GM21528 (cell line): ENCODE data around the gene TAF3.

Experiments used
- ATAC-seq: cut with Tn5 transposase; IDR thresholded peaks from one replicate; pipeline ENCODE4 v1.9.1; 2021; ENCODE audit warnings: mild to moderate bottlenecking, moderate library complexity; ENCODE audit not compliant: unreplicated experiment, low FRiP score

The TAF3 gene

DNA sequence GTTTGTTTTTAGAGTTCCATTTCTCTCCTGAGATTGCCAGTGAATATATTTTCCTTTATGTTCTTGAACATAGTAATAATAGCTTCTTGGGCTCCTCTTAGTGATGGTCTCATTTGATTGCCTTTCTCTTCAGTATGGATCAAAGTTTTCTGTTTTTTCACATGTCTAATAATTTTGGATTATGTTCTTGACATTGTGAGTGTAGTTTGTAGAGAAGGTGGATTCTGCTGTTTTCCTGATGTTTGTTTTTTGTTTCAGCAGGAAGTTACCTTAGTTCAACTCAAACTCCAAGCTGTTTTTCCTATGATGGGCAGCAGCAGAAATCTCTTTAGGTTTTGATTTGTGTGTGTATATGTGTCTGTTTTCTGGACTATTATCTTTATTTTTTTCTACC lies 43.8 kb downstream of the TAF3 start:
- ATAC-seq: no peak

DNA sequence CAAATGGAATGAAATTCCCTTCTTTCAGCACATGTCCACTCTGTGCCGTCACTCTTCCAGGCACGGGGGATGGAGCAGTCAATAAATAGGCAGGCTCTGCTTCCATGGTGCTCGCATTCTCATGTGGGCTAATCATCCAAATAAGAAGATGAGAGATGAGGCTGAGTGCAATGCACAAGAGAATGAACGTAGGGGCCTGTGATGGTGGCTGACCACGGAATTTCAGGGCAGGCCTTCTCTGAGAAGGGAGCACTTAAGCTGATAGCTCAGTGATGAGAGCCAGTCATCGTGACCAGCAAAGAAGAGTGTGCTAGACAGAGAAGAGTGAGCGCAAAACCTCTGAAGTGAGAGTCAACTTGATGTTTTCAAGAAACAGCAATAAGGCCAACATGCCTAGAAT lies 47.9 kb downstream of the TAF3 start:
- ATAC-seq: no peak

DNA sequence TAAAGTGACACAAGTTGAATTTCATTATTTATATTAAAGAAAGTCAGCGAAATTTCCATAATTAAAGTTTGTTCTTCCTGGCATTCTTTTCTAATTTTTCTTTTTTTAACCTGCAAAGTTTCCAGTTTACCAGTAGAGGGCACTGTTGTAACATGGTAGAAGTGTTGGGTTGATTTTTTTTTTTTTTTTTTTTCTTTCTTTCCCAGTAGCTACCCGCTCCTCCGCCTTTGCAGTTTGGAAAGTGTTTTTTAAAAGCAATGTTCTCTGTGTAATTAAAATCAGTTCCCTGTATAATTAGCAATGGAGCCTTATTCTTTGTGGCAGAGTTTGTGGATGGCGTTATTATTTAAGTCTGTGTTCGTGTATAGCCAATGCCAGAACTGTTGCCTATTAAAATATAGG lies 53.7 kb downstream of the TAF3 start:
- no peak for ATAC-seq

DNA sequence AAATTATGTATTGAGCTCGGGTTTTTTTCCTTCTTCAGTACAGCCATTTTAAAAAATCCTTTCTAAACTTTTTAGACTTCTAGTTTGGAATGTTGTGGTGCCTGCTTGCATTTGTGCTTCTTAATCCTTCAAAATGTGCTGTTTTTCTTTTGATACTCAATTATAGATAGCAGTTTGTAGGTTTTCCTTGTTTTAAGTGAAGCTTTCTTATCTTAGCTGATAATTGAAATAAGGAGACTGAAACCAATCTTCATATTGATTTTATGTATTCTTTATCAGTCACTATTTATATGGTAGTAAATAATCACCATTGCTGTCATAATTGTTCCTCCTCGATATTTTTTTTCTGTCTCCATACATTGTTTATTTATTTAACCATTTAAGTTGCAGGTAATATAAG lies 56.6 kb downstream of the TAF3 start:
- ATAC-seq: no peak

DNA sequence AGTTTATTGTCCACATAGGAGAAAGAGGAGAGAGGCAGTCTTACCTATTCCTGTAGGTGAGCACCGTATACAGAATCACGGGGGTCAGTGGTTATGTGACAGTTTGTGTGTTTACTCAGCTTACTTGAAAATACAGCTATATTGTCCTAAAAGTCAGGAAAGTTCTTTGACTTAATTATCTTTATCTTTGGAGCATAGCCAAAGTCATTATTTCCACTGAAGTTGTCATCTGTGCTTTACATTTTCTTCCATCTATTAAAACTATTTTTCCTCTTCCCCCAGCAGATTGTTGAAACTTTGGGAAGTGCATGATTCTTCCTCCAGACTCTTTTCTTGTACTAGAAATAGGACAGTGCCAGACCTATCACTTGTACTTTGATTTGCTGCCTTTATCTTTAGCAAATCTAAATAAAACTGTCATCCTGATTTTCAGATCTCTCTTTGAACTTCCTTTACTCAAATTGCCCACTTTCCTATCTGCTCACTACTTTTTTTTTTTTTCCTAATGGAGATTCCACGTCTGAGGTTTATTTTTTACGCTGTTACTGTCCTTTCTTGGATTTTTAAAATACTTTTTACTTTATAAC lies 58.3 kb downstream of the TAF3 start:
- no peak for ATAC-seq

DNA sequence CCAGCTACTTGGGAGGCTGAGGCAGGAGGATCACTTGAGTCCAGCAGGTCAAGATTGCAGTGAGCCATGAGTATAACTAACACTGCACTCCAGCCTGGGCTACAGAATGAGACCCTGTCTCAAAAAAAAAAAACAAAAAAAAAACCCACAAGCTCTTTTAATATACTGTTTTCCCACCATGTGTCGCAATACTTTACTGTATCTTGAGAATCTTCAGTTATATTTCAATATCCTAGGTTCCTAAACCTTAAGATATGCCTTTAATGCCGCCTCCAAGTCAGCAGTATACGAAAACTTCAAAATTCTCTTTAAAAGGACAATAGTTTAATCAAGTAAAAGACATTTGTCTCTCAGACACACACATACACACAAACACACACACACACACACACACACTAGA lies 62.8 kb downstream of the TAF3 start:
- ATAC-seq: no peak

DNA sequence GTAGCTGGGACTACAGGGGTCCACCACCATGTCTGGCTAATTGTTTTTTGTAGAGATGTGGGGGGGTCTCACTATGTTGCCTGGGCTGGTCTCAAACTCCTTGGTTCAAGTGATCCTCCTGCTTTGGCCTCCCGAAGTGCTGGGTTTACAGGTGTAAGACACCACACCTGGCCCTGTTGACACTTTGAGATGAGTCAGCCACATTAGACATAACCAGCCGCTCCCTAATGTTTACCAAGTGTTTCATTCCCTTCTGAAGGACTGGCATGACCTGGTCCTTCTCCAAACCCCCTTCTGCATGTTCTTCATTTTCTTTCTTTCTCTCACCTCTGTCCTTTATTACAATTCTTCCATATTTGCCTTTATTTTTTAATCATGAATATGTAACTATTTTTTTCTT lies 67.8 kb downstream of the TAF3 start:
- no peak for ATAC-seq

DNA sequence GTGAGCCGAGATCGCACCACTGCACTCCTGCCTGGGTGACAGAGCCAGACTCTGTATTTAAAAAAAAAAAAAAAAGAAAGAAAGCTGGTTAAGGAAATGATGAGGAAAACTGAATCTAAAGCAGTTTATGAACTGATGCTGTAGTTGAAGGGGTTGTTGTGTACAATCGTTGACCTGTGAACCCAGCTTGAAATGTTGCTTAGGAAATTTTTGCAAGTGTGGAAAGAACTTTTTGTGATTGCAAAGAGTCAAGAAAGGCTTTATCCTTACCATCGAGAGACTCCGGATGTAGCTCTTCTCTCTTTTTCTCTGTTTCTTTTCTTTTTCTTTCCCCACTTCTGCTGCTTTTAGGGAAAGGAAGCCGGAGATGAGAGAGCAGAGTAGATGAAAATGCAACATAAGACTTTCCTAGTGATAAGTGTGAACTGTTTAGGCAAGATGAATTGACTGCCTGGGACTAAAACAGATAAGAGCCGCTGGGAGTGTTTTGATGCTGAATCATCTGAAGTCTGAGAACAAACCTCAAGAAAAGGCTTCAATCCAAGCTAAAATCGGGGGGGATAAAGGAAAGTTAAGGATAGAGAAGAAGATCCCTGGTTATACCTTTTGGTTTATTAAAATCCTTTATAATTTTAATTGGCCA lies 69.0 kb downstream of the TAF3 start:
- ATAC-seq: no peak

DNA sequence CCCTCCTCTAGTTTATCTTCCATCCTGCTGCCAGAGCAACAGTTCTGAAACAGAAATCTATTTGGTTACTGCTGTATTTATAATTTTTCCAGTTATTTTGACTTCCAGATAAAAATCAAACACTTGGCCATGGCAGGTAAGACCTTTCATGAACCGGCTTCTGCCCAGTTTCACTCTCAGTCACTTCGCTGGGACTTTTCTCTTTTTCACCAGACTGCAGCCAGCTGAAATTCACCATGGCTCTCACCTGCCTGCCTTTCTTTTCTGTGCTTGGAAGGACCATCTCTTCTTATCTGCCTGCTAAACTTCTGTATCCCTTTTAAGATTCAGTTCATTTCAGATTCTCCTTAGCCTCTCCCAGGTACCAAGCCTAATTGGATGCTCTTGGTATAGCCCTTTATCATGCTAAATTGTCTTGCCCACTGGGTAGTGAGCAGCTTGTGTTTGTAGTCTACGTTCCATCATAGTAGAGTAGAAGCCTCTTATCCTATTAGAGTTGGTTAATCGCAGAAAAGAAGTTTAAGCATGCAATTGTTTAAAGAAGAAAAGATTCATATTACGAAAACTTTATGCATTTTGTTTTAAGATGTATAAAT lies 71.7 kb downstream of the TAF3 start:
- no peak for ATAC-seq

DNA sequence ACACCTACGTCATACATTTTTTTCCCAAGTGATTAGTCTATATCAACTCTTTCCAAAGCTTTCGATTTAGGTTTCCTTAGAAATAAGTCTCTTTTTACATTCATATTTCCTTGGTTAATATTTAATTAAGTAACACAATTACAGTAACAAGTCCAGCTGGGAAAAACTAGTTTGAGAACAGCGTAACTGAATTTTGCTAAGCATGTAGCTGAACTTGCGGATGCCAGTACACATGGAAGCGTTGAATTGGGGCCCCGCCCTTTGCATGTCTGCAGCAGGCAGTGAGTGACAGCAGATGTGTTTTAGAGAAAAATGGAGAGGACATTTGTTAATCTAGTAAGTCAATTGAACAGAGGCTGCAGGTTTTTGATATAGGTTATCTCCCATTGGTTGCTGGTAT lies 72.5 kb downstream of the TAF3 start:
- no peak for ATAC-seq

DNA sequence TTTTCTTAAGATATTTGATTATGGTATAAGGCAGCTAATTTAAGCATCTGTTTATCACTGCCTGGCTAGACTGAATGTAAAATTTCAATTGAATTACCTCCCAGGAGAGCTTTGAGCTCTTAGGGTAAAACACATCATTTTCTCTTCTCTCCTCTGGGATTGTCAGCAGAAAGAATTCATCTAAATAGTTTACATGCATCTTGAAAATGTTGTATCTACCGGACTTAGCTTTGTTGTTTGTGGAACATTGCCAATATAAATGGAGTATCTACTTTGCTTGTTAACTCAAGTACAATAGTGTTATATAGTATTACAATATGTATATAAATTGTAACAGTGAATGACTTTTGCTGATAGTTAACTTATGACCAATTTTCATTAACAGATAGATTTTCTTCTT lies 73.3 kb downstream of the TAF3 start:
- no peak for ATAC-seq

DNA sequence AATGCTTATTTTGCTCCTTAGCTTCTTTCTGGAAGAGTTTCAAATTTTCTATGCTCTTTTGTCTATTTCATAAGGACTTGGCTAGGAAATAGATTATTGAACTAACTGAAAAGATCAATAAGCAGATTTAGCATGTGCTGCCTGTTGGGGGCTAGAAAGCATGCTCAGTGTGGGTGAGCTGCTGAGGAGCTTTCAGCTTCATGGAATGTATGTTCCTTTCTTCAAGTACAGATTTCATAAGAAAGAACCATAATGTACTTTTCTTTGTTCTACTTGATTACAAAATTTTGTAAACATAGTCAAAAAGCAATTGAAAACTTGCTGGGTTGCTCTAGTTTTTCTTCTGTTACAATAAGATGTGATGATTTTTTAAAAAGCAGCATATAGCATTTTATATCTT lies 73.8 kb downstream of the TAF3 start:
- ATAC-seq: no peak

DNA sequence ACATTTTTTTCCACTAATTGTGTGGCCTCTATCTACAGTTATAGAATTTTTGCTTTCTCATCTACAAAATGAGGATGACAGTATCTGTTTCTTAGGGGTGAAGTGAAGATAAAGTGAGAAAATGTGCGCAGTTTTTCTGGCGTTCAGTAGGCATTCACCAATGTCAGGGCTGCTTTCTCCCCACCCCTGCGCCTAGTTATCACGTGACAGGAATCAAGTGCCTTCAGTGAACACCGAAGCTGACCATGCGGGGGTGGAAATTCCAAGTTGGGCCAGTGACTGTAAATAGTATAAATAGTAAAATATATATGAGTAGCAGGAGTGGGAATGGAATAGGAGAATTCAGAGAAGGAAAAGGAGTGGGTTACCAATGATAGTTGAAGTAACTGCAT lies 77.4 kb downstream of the TAF3 start:
- no peak for ATAC-seq

DNA sequence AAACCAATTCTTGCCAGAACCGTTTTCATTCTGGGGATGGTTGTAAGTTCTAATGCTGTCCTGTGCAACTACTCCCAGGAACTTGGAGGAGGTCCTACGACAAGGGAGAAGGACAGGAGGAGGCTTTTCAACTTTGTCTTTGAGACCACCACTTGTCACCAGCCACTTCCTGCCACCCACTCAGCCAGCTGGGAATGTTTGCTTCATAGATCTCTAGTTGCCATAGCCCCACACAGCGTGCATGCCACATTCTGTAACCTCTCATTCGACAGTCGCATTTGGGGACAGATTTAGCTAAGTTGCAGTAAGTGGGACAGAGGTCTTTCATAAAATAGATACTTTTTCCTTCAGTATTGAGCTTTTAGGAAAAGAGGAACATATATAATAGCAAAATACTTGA lies 78.0 kb downstream of the TAF3 start:
- ATAC-seq: no peak

DNA sequence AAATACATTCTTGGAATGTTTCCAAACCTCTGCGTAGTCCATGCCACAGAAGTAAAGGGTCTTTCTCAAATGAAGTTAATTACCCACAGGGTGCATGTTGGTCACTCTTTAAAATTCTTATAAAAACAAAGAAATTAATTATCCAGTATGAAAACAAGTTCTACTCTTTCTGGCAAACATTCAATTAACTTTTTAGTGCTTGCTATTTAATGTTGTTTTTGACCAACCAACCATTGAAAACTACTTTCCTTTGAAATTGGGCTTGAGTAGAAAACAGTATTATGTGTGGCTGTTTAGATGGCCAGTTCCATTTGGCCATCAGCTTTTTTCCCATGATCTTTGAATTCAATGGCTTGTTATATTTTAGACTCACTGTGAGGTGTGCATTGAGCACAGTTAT lies 83.0 kb downstream of the TAF3 start:
- no peak for ATAC-seq

DNA sequence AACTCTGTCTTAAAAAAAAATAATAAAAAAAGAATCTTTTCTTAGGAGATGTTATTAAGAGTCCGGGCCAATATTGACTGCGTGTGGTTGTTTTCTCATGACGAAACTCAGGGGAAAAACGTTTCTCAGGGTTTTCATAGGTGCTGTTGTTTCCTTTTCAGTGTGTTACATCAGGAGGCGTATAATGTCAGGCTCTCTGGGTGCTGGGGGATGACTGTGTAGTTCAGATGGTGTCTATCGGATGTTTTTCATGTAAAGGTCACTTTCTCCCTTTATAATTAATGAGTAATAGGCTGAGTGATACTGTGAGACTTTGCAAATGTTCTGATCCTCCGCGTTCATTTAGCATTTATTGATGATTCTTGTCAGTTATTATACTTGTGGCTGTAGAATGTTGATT lies 84.1 kb downstream of the TAF3 start:
- no peak for ATAC-seq

DNA sequence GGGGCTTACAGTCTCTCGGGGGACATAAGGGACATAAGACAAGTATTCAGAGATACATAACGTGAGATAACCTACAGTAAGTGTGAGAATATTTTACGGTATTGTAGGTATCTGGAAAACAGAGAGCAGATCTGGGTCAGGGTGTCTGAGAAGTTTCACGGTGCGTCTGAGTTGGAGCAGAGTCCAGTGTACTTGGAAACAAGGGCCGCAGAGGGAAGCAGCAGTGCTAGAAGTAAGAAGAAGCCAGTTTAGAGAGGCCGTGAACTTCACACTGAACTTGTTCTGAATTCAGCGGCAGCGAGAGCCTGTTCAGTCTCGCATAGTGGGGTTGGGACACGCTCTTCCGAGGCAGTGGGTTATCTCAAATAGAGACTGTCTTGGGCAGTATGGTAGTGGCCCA lies 85.5 kb downstream of the TAF3 start:
- ATAC-seq: no peak

DNA sequence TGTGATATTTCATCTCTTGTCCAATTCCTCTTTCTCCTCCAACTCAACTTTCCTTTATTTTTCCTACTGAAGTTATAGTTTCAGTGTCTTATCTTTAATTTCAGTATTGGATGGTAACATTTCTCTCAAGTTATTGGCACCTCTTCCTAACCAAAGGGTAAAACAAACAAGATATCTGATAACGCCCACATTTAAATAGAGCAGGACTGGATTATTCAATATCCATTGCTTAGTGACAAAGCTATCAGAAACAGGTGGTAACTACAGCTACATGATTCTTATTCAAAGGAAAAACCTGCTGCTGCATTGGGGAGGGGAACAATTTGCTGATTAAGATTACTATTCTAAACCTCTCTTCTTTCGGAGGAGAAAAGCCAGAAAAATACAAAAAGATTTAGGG lies 87.8 kb downstream of the TAF3 start:
- ATAC-seq: no peak

DNA sequence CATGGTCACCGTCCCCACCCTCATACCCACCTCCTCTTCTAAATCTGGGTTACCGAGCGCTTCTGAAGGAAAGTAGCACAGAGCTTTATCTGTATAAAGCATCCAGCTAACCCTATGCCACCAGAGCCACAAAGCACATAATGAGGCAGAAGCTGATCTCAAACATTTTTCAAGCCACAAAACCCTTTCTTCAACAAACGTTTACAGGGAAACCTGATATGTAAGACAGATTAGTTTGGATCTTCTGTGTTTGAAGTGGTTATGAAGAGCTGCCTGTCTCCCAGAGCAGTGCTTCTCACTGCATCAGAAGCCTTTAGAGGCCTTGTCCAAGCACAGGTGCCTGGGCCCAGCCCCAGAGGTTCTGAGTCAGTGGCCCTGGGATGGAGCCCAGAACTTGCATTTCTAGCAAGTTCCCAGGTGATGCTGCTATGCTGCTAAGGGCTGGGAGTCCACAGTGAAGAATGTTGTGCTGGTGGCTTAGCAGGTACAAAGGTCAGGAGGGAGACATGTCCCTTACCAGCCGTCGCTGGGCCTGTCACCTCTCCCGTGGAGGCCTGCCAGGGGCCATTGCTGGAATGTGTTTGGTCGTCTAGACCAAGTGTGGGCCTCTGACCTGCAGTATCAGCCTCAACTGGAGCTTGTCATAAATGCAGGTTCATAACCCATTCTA lies 90.4 kb downstream of the TAF3 start:
- no peak for ATAC-seq

DNA sequence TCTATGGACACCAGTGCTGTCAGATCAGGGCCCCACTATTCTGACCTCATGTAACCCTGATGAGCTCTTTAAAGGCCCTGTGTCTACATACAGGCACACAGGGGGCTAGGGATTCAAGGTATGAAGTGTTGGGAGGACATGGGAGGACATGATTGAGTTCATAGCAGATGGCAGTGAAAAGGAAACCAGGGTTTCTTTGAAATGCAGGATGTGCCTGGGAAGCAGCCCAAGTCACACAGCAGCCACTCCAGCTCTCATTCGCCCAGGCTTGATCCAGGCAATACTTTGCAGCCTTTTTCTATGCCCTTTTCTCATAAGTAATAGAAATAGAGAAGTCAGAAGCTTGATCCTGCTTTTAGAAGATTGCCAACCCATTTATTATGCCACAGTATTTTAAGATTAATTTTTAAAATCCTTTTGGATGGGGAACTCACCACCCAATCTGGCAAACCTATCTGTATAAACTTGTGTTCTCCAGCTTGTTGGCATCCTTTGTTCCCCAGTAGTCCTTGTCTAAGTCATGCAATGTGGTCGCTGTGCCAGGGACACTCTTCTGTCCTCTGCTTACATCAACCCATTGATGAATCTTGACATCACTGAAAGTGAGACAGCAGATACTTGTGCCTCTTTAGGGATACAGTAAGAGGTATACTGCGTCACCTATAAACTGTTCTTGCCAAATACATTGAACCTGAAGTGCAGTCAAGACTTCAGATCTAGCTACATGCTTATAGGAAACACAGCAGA lies 95.0 kb downstream of the TAF3 start:
- ATAC-seq: no peak

DNA sequence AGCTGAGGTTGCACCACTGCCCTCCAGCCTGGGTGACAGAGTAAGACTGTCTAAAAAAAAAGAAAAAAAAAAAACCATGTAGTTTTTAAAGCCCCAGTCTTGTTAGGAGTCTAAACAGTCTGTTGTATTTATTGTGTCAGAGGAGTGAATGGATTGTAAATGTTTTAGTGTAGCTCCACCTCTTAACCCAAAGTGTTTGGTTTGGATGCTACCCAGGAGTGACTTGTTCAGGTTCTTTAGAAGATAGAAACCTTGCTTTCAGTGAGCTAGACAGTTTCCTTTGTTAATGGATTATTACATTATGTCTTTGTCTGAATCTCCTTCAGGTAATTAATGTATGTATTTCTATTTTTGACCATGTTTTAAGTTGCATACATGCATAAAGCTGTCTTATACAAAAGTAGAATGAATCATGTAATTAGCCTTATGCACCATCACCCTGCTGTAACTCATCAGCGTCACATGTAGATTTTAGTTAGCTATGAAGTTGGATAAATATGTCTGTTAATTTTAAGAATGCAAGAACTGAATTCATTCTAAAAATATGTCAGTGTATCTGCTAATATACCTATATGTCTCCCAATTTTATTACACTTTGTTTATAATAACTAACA lies 97.7 kb downstream of the TAF3 start:
- ATAC-seq: no peak
